ENCODE results near the gene TOMM7.
"Not testable (repeated sequence)": the region's sequence is repeated elsewhere in the genome, so short reads cannot be mapped to it uniquely, and the experiment has no call there.

The TOMM7 gene

DNA sequence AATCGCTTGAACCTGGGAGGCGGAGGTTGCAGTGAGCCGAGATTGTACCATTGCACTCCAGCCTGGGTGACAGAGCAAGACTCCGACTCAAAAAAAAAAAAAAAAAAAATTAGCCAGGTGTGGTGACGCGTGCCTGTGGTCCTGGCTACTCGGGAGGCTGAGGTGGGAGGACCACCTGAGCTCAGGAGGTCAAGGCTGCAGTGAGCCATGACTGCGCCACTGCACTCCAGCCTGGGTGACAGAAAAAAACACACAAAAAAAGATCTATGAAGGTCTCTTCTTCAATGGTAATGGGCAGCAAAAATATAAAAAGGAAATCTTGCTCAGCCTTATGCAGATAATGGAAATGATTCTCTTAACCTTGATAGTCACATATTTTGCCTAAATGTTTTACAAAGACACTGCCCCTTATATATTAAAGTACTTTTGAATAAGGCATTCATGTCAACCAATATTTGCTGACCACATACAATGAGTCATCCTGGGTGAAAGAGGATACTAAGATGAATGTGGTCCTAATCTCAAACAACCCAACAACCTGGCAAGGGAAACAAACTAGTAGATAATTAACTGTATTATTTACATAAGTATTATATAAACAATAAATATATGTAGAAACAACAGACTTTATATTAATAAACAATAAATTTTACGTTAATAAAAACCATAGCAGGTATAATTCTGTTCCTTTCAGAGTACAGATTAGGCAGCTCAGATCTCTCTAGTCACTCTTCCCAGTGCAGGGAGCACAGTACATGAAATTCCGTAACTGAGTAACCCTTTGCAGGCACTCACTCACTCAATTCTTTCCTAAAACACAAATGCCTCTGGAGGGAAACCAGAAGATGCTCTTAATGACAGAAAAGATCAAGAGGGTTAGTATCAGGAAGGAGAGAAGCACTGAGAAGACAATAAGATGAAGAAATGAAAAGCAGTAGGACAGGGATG lies 8.1 kb downstream of the TOMM7 start:
- no peak for DNase-seq

DNA sequence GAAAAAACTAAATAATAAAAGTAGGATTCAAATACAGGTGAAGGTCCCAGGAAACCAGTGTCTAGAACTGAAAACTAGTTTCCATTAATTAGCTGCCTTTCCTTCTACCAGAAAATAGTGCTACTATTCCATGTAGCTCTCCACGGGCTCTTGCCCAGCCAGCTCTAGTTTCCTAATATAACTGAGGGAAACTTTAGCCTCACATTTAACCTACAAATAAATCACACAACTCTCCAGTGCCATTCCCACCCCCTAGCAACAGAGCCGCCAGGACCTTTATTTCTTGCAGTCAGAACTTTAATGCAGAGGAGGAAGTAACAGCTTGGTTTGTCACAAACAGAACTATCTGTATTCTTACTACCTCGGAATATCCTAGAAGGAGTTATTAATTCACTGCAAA lies 10.3 kb downstream of the TOMM7 start:
- DNase-seq, result no peak

GRCh38 chr7:22811746-22812280 lies 10.8 kb downstream of the TOMM7 start:
- no peak for DNase-seq

DNA sequence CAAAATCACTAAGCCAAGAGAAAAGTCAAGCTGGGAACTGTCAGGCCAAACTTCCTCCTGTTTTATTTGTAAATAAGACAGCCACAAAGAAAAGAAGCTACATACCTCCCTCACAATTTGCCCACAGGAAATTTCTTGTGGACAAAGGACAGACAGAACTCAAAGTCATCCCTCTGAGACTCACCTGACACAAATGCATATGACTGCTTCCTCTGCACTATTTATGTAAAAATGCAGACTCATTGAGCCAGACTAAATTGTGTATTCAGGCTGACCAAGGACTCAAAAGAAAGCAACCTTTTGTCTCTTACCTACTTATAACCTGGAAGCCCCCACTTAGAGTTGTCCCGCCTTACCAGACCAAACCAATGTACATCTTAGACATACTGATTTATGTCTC lies 11.8 kb downstream of the TOMM7 start:
- no peak for DNase-seq

DNA sequence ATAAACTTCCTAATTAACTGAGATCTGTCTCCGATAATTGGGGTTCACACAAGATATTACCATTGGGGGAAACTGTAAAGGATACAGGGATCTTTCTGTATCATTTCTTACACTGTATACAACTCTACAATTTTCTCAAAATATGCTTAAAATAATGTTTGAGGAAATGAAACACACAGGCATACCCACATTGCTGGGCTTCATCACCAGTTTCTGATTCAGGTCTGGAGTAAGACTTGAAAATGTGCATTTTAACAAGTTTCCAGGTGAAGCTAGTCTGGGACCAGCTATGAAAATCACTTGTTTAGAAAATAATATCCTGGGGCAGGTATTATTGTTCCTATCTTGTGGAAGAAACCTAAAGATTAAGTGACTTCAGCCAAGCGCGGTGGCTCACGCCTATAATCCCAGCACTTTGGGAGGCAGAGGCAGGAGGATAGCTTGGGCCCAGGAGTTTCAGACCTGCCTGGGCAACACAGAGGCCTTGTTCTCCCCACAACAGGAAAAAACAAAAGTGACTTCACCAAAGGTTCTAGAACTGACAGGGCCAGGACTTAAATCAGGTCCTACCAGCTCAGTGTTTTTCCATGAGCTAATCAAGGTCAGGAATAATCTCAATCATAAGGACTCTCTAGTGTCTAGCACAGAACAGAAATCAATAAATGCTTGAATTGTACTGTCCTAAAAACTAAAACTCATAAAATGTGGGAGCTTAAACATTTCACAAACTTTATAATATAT lies 12.6 kb downstream of the TOMM7 start:
- DNase-seq, result no peak

DNA sequence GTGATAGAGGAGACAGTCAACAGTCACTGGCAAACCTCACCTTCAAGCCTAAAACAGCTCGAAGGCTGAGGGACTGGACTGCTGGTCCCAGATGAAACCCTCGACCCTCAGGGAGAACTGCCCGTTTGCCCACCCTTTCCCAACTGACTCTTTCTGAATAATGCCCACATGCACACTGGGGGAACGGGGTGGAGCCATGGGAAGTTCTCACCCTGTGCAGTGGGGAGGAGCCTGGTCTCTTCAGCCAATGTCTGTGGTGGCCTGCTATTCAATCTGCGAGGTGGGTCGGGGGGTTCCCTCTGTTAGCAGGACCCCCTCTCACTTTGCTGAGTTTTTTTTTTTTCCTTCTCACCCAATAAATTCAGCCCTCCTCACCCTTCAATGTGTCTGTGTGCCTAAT lies 14.5 kb downstream of the TOMM7 start:
- no peak for DNase-seq

- DNase-seq, result no peak
These were observed 15.9 kb downstream of the TOMM7 start for GRCh38 chr7:22806752-22807151.

GRCh38 chr7:22805227-22805626 lies 17.4 kb downstream of the TOMM7 start:
- DNase-seq, result no peak

- not testable (repeated sequence) for DNase-seq
These were observed 19.8 kb downstream of the TOMM7 start for GRCh38 chr7:22802831-22803230.

- DNase-seq, result no peak
These were observed 20.2 kb downstream of the TOMM7 start for GRCh38 chr7:22802426-22802825.

- no peak for DNase-seq
These were observed 20.7 kb downstream of the TOMM7 start for GRCh38 chr7:22801912-22802311.

GRCh38 chr7:22799633-22800032 lies 23.0 kb downstream of the TOMM7 start:
- DNase-seq, result no peak

GRCh38 chr7:22793593-22794462 lies 28.8 kb downstream of the TOMM7 start:
- DNase-seq, result peak; percentile 64

- no peak for DNase-seq
These were observed 31.2 kb downstream of the TOMM7 start for GRCh38 chr7:22791204-22792158.

GRCh38 chr7:22790640-22791039 lies 32.0 kb downstream of the TOMM7 start:
- DNase-seq, result not testable (repeated sequence)

DNA sequence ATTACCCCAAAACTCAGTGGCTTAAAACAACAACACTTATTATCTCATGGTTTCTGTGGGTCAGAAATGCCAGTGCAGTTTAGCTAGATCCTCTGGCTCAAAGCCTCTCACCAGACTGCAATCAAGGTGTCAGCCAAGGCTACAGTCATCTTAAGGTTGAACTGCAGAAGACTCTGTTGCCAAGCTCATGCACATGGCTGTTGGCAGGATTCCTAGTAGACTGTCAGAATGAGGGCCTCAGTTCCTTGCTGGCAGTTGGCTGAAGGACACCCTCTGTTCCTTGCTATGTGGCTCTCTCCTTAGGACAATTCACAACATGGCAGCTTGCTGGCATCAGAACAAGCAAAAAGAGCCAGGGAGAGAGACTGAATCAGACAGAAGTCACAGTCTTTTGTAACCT lies 34.7 kb downstream of the TOMM7 start:
- DNase-seq, result no peak

DNA sequence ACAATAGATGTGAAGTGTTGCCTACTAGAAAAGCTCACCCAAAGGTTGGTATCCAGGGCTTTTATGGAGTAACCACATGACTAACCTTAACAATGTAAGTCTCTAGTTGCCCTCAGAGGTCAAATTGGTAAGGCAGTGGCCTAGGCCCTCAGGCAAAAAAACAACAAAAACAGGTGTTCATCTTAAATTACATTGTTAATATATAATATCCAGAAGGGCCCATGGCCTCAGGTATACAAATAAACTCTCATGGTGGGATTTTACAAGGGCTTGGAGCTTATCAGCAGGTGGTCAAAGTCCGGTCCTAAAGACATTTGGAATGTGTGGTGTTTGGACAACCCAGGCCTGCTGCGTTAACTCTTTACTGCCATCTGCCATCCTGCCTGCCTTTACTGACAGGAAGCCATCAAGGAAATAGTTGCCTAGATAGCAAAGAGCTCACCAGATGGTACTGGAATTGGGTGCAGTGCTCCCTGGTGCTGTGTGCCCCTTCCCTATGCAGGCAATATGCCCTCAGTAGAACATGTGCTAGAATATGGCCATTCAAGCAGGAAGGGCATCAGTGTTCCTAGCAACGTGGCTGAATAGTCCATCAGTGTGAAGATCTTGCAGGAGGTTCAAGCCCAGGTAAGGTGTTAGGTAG lies 36.2 kb downstream of the TOMM7 start:
- no peak for DNase-seq

GRCh38 chr7:22784346-22784745 lies 38.3 kb downstream of the TOMM7 start:
- no peak for DNase-seq

DNA sequence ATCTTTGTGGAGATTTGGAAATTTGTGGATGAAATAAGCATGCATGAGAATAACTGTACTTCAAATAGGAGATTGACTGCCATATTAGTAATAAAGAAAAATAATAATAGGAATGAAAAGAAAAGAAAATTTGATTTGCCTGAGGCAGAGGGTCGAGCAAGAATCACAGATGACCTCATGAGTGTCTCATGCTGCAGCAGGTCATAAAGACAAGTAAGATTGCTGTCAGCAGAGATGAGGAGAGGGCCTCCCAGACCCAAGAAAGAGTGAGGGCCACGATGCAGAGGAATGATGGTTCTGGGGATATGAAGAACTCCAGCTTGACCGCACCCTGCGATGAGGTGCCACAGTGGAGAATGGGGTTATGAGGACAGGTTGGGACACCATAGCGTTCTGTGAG lies 39.2 kb downstream of the TOMM7 start:
- DNase-seq, result no peak

DNA sequence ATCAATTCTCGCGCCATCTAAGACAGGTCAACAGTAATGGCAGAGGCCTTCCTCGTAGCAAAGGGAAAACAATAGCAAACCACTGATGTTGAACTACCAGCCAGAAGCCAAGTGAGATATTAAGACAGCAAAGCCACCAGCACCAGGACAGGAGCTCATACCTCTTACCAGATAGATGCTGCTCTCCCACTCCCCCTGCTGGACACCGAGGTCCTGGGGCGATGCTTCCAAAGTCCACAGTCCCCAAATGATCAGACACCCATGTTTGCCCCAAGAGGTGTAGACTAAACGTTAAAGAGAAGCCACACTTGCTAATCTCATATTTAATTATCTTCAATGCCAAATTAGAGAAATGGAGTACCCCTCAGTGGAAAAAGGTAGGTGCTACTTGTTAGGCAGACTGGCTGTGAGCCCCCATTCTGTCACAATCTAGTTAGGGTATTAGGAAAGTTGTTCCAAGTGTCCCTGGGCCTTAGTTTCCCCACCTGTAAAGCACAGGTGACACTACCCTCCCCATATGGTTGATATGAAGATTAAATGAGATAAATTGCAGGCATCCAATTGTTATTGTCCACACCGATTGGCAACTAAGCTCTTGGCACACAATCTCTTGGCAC lies 39.9 kb downstream of the TOMM7 start:
- peak; percentile 77 for DNase-seq
